CD4-positive, alpha-beta memory T cell (primary cell): ENCODE data around the gene GALNT18. TPM values are rescaled to one million over a fixed set of nuclear protein-coding genes. Genes with fewer than 3 reads are reported as not detected.

Experiments used
- CTCF ChIA-PET: fragments of 350-600 bp; sonication (Branson Sonifier 250); formaldehyde crosslinking; loops from one replicate; lab custom pipeline; 2021; ENCODE audit warnings: inconsistent platforms; ENCODE audit not compliant: partially characterized antibody; lab: Charles Lee
- POLR2A ChIA-PET: fragments of 350-600 bp; sonication (Branson Sonifier 250); formaldehyde crosslinking; loops from one replicate; lab custom pipeline; 2021; ENCODE audit not compliant: partially characterized antibody; lab: Charles Lee
- DNase-seq, 5 donors: peaks; one replicate each; pipeline versions ENCODE4 v3.0.0 to v3.0.0-alpha.2; 2020 to 2022; ENCODE audit warnings: mixed read lengths in 1 of 5
- H3K27ac ChIP-seq: one replicate; pipeline ENCODE4 v1.7.0; 2013; ENCODE audit warnings: low read depth, low read length
- H3K27me3 ChIP-seq: 2 replicates; pipeline ENCODE4 v1.7.0; 2013; ENCODE audit warnings: mild to moderate bottlenecking, low read length, moderate library complexity; ENCODE audit not compliant: insufficient read depth
- H3K36me3 ChIP-seq: 2 replicates; pipeline ENCODE4 v1.7.0; 2013; ENCODE audit warnings: mild to moderate bottlenecking, low read length, moderate library complexity; ENCODE audit not compliant: insufficient read depth
- H3K4me1 ChIP-seq: 2 replicates; pipeline ENCODE4 v1.7.0; 2013; ENCODE audit warnings: mild to moderate bottlenecking, low read length, moderate library complexity; ENCODE audit not compliant: insufficient read depth
- H3K4me3 ChIP-seq, 2 donors: one replicate each; pipeline ENCODE4 v1.7.0; 2013; ENCODE audit warnings: low read length in 2 of 2, mild to moderate bottlenecking in 1 of 2
- H3K9me3 ChIP-seq, 2 donors: one replicate each; pipeline ENCODE4 v1.7.0; 2013; ENCODE audit warnings: low read length in 2 of 2, control low read depth in 1 of 2; ENCODE audit not compliant: control insufficient read depth in 1 of 2
- H3K27ac Mint-ChIP-seq, 7 donors: one replicate each; pipeline ENCODE4 v1.8.0; 2020 to 2021; ENCODE audit warnings: mixed read lengths in 7 of 7, mild to moderate bottlenecking in 6 of 7, inconsistent platforms in 3 of 7, moderate library complexity in 3 of 7
- H3K27me3 Mint-ChIP-seq, 2 donors: one replicate each; pipeline ENCODE4 v1.8.0; 2020 to 2021; ENCODE audit warnings: mixed read lengths in 2 of 2
- H3K36me3 Mint-ChIP-seq, 2 donors: one replicate each; pipeline ENCODE4 v1.8.0; 2020 to 2021; ENCODE audit warnings: mixed read lengths in 2 of 2, inconsistent platforms in 1 of 2, mild to moderate bottlenecking in 1 of 2
- H3K4me1 Mint-ChIP-seq, 4 donors: one replicate each; pipeline ENCODE4 v1.8.0; 2020 to 2021; ENCODE audit warnings: mixed read lengths in 4 of 4, mild to moderate bottlenecking in 1 of 4
- H3K4me3 Mint-ChIP-seq, 8 donors: one replicate each; pipeline ENCODE4 v1.8.0; 2020 to 2021; ENCODE audit warnings: mixed read lengths in 8 of 8, mild to moderate bottlenecking in 7 of 8, moderate library complexity in 6 of 8, inconsistent platforms in 3 of 8
- H3K9me3 Mint-ChIP-seq, 8 donors: one replicate each; pipeline ENCODE4 v1.8.0; 2020 to 2021; ENCODE audit warnings: mixed read lengths in 8 of 8, mild to moderate bottlenecking in 5 of 8, inconsistent platforms in 3 of 8, moderate library complexity in 1 of 8
- intact Hi-C: fragments of 100-400 bp; cut with micrococcal nuclease; formaldehyde crosslinking; loops from one replicate; pipeline ENCODE4 v1.15.1; 2023
- polyA plus RNA-seq, 2 donors: library from polyadenylated mRNA; unstranded; fragments of 300-500 nt; fragmentation: Illumina TruSeq; gene quantifications; one replicate each; pipeline ENCODE4 v1.2.3, GENCODE V29; 2021
- total RNA-seq, 2 experiments: library from RNA; stranded (reverse); gene quantifications; one replicate each; pipeline ENCODE4 v1.2.3, GENCODE V29; 2021

GALNT18 gene
- total and polyA plus RNA-seq, 4 experiments from 2014 or later, result not detected

DNA sequence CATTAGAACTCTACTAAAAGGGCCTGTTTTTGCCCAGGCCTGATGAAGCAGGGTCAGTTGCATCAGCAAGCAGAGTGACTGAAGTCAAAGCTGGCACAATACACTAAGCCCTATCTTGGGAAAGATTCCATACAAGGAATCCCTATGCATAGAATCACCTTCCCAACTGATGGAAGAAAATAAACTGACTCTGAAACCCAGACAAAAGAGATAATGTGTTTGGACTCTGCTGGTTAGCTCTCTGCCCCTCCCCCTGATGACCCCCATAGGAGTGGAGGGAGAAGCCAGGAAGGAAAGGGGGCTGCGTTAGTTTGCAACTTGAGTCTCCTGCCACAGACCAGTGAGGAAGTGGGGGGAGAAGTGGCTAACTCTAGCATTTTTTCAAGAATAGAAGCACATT, 32.9 kb downstream of the GALNT18 start:
- Histone ChIP-seq H3K27me3 (no peaks in the 10 kb centered on the region), H3K4me3 (no peak overlapping the region), H3K4me1 (no peaks in the 10 kb centered on the region), H3K9me3 (no peaks in the 10 kb centered on the region), H3K27ac (no peak overlapping the region), H3K36me3 (no peaks in the 10 kb centered on the region)
- Mint-ChIP-seq H3K36me3 (no peaks in the 10 kb centered on the region), H3K4me1 (no peaks in the 10 kb centered on the region), H3K9me3 (no peaks in the 10 kb centered on the region), H3K4me3 (no peak overlapping the region), H3K27ac (no peak overlapping the region), H3K27me3 (peaks cover under 1 to 2% of the 10 kb centered on the region in 2 donors)
- no peak for DNase-seq
- ChIA-PET POLR2A (no interaction called here), CTCF (no interaction called here)
- intact Hi-C loops, result no loop called here

DNA sequence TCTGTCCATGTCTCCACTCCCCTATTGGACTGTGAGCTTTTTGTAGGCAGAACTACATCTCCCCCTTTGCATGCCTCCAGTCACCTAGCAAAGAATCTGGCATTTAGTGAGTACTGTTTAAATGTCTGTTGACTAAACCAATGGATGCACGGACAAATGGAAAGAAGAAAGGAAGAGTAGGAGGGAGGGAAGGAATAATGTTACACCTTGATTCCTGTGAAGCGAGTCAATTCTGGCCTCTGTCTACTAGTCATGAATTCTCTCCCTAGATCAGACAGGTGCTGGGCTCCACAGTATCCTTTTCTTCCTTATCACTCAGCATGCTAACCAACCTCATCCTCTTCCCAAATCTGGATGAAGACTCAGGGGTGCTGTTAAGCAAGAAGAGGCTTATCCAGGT, 33.6 kb downstream of the GALNT18 start:
- H3K27ac Mint-ChIP-seq, result no peak overlapping the region
- DNase-seq, result no peak
- no peak overlapping the region for H3K27ac ChIP-seq
- H3K9me3 ChIP-seq, result no peaks in the 10 kb centered on the region
- intact Hi-C loops, result no loop called here
- no peaks in the 10 kb centered on the region for H3K36me3 ChIP-seq
- H3K27me3 ChIP-seq, result no peaks in the 10 kb centered on the region
- no peak overlapping the region for H3K4me3 Mint-ChIP-seq
- no peaks in the 10 kb centered on the region for H3K9me3 Mint-ChIP-seq
- POLR2A ChIA-PET, result no interaction called here
- no peaks in the 10 kb centered on the region for H3K4me1 Mint-ChIP-seq
- CTCF ChIA-PET, result no interaction called here
- H3K4me3 ChIP-seq, result no peak overlapping the region
- H3K36me3 Mint-ChIP-seq, result no peaks in the 10 kb centered on the region
- peaks cover 1 to 4% of the 10 kb centered on the region in 2 donors for H3K27me3 Mint-ChIP-seq
- no peaks in the 10 kb centered on the region for H3K4me1 ChIP-seq

DNA sequence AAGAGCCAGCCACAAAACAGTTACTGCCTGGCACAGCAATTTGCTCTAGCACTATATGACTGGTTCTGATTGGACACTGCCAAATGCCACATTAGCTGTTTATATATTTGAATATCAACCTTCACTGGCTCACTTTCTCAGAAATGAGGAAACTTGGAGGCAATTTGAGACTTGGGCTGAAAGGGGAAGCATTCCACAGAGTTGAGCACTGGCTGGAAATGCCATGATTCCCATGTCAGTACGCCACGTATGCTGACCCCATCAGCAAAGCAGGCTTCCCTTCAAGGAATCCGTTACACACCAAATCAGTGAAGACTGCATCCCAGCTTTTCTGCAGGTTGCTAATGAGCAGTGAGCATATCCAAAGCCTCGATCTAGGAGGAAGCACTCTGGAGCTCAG, 34.7 kb downstream of the GALNT18 start:
- Mint-ChIP-seq H3K27me3 (peaks cover 1 to 5% of the 10 kb centered on the region in 2 donors), H3K36me3 (no peaks in the 10 kb centered on the region), H3K9me3 (no peaks in the 10 kb centered on the region), H3K4me3 (no peak overlapping the region), H3K27ac (no peak overlapping the region), H3K4me1 (no peaks in the 10 kb centered on the region)
- Histone ChIP-seq H3K4me1 (no peaks in the 10 kb centered on the region), H3K27me3 (no peaks in the 10 kb centered on the region), H3K4me3 (no peak overlapping the region), H3K36me3 (no peaks in the 10 kb centered on the region), H3K9me3 (no peaks in the 10 kb centered on the region), H3K27ac (no peak overlapping the region)
- POLR2A ChIA-PET, result no interaction called here
- intact Hi-C loops, result no loop called here
- CTCF ChIA-PET, result no interaction called here
- DNase-seq, result no peak

DNA sequence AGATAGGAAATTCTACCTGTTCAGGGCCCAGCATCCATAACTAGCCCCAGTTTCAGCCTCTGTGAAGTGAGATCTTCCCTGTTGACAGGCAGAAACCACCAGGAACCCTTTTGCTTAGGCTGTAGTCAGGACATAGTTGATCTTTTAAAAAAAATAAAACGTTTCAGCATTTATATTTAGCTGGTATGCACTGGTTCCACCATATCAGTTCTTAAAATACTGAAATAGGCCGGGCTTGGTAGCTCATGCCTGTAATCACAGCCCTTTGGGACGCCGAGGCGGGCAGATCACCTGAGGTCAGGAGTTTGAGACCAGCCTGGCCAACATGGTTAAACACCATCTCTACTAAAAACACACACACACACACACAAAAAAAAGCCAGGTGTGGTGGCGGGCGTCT, 35.3 kb downstream of the GALNT18 start:
- H3K27me3 ChIP-seq, result no peaks in the 10 kb centered on the region
- ChIA-PET POLR2A (no interaction called here), CTCF (no interaction called here)
- intact Hi-C loops, result no loop called here
- no peak overlapping the region for H3K4me3 ChIP-seq
- H3K27me3 Mint-ChIP-seq, result peaks cover 5% of the 10 kb centered on the region in 2 donors
- DNase-seq, result no peak
- H3K27ac Mint-ChIP-seq, result no peak overlapping the region
- H3K27ac ChIP-seq, result no peak overlapping the region
- H3K9me3 Mint-ChIP-seq, result no peaks in the 10 kb centered on the region
- H3K4me1 Mint-ChIP-seq, result no peaks in the 10 kb centered on the region
- H3K9me3 ChIP-seq, result no peaks in the 10 kb centered on the region
- H3K36me3 Mint-ChIP-seq, result no peaks in the 10 kb centered on the region
- no peaks in the 10 kb centered on the region for H3K4me1 ChIP-seq
- H3K4me3 Mint-ChIP-seq, result no peak overlapping the region
- H3K36me3 ChIP-seq, result no peaks in the 10 kb centered on the region

DNA sequence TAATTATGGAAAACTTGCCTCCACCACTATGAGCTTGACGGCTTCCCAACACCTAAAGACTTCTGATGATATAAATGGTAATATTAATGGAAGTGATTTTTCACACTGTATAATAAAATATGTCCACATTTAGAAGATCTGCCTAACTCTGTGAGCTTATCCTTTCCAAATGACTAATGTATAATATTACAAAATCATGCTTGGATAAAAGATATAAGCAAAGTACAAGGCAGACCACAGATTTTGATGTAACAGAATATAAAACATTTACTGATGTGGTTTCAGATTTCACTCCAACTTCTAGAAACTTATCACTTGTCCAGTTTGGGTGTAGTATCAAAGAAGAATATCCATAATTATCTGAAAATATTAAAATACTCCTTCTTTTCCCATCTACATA, 36.9 kb downstream of the GALNT18 start:
- CTCF ChIA-PET, result no interaction called here

DNA sequence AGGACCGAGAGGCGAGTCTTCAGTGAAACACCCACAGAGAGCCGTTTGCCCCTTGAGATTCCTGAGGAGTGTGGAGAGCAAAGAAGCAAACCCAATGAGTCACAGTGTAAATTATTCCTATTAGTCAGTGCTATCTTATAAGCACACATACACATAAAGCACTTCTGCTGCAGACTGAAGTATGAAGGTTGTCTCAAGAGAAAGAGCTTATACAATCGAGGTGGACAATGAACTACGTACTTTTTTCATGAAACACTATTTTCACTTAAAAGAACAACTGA, 37.3 kb downstream of the GALNT18 start:
- H3K36me3 ChIP-seq, result no peaks in the 10 kb centered on the region
- POLR2A ChIA-PET, result no interaction called here
- DNase-seq, result no peak
- Mint-ChIP-seq H3K4me1 (no peaks in the 10 kb centered on the region), H3K9me3 (no peaks in the 10 kb centered on the region), H3K4me3 (no peak overlapping the region), H3K27ac (no peak overlapping the region), H3K36me3 (no peaks in the 10 kb centered on the region), H3K27me3 (peaks cover 8 to 9% of the 10 kb centered on the region in 2 donors)
- H3K4me3 ChIP-seq, result no peak overlapping the region
- no peaks in the 10 kb centered on the region for H3K27me3 ChIP-seq
- H3K27ac ChIP-seq, result no peak overlapping the region
- H3K4me1 ChIP-seq, result no peaks in the 10 kb centered on the region
- no peaks in the 10 kb centered on the region for H3K9me3 ChIP-seq
- intact Hi-C loops, result no loop called here
- CTCF ChIA-PET, result no interaction called here

More for the DNA sequence above, 36.9 kb downstream of the GALNT18 start:
- Histone ChIP-seq H3K9me3 (no peaks in the 10 kb centered on the region), H3K4me3 (no peak overlapping the region), H3K27ac (no peak overlapping the region), H3K36me3 (no peaks in the 10 kb centered on the region), H3K27me3 (no peaks in the 10 kb centered on the region), H3K4me1 (no peaks in the 10 kb centered on the region)
- H3K4me1 Mint-ChIP-seq, result no peaks in the 10 kb centered on the region
- no peaks in the 10 kb centered on the region for H3K9me3 Mint-ChIP-seq
- H3K36me3 Mint-ChIP-seq, result no peaks in the 10 kb centered on the region
- POLR2A ChIA-PET, result no interaction called here
- DNase-seq, result no peak
- intact Hi-C loops, result no loop called here
- H3K4me3 Mint-ChIP-seq, result no peak overlapping the region
- H3K27ac Mint-ChIP-seq, result no peak overlapping the region
- H3K27me3 Mint-ChIP-seq, result peaks cover 8 to 9% of the 10 kb centered on the region in 2 donors

DNA sequence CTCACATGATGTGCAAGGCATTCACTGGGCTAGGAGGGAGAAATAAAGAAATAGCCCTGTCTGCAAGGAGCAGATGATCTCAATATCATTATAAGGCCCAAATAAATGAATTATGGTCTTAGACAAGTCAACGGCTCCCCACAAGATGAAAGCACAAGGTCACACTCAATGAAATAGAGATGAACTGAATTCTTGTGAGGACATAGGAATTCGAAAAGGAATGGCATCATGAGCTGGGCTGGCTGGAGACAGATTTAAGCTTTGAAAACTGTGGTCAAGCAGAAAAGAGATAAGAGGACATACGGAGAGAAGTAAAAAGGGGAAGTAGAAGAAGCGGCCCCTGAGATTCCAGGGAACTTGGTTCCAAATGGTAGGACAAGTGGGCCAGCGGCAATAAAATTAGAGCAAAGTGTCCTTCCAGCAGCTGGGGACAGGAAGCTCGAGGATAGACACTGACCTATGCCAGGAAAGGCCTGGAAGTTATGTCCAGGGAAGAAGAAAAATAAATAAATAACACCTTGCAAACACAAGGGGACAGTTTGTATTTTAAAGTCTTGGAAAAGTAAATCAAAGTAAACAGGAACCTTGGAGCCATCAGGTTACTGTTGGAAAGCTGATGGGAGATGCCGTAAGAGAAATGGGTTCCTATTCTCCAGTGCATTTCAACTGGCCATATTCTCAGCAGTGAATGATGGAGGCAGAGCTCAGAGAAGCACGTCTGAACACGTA, 37.8 kb downstream of the GALNT18 start:
- peaks cover 8 to 9% of the 10 kb centered on the region in 2 donors for H3K27me3 Mint-ChIP-seq
- ChIA-PET POLR2A (no interaction called here), CTCF (no interaction called here)
- no peak overlapping the region for H3K27ac ChIP-seq
- H3K4me3 Mint-ChIP-seq, result no peak overlapping the region
- no peaks in the 10 kb centered on the region for H3K4me1 Mint-ChIP-seq
- H3K27me3 ChIP-seq, result no peaks in the 10 kb centered on the region
- no peak for DNase-seq
- H3K36me3 Mint-ChIP-seq, result no peaks in the 10 kb centered on the region
- no peaks in the 10 kb centered on the region for H3K36me3 ChIP-seq
- H3K9me3 ChIP-seq, result no peaks in the 10 kb centered on the region
- H3K4me1 ChIP-seq, result no peaks in the 10 kb centered on the region
- no peak overlapping the region for H3K27ac Mint-ChIP-seq
- no peak overlapping the region for H3K4me3 ChIP-seq
- H3K9me3 Mint-ChIP-seq, result no peaks in the 10 kb centered on the region
- intact Hi-C loops, result no loop called here
